ENCODE measurements around the gene FOXE1. TPM values are rescaled to one million over a fixed set of nuclear protein-coding genes. Genes with fewer than 3 reads are reported as not detected.

Gene FOXE1
- polyA plus RNA-seq, 5 donors, result not detected

DNA sequence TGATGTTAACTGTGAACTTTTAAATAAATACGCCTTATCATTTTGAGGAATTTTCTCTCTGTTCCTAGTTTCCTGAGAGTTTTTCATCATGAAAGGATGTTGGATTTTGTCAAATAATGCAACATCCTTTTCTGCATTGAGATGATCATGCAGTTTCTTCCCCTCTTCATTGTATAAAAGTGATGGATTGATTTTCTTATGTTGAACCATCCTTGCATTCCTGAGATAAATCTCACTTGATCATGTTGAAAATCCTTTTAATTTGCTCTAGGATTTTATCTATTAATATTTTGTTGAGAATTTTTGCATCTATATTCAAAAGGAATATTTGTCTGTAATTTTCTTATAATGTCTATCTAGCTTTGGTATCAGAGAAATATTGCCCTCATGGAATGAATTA is 13.3 kb downstream of the FOXE1 start:
- DNase-seq, result no peak

DNA sequence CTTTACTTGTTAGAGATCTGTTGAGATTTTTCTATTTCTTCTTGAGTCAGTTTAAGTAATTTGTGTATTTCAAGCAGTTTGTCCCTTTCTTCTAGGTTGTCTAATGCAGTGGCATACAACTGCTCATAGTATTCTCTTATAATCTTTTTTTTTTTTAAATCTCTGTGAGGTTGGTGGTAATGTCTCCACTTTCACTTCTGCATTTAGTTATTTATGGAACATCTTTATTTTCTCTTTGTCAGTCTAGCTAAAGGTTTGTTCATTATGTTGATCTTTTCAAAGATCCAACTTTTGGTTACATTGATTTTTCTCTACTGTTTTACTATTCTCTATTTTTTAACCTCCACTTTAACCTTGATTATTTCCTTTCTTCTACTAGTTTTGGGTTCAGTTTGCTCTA is 13.8 kb downstream of the FOXE1 start:
- DNase-seq, result no peak

DNA sequence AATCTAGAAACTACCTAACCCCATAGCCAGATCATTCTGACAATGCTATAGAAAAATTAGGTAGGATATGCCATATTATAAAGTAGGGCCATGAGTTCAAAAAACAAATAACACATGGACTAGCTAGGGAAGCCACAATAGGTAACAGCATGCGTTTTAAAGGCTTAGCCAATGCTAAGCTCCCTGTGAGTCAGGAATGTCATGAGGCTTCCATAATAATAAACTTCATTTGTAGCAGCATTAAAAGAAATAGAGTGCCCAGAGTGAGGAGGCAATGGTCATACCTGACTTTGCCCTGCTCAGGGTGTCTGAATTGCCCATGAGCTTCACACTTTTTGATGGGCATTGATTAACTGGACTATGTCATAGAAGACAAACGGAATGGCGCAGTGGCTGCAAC is 15.8 kb downstream of the FOXE1 start:
- no peak for DNase-seq

DNA sequence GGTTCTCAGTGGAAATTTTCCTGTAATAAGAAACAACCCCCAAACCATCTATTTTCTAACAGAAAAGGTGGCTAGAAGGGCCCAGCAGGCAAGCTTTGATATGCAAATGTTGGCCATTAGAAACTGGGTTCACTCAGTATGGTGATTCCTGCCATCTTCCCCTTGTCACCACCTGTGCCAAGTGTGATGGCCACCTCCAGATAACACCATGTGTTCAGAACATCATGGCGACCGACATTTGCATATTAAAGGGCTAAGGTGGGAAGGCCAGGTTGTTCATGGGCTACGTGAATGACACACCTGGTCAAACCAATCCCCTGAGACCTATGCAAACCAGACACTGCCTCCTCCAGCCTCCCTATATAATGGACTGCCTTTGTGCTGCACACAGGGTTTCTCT is 20.4 kb downstream of the FOXE1 start:
- no peak for DNase-seq

DNA sequence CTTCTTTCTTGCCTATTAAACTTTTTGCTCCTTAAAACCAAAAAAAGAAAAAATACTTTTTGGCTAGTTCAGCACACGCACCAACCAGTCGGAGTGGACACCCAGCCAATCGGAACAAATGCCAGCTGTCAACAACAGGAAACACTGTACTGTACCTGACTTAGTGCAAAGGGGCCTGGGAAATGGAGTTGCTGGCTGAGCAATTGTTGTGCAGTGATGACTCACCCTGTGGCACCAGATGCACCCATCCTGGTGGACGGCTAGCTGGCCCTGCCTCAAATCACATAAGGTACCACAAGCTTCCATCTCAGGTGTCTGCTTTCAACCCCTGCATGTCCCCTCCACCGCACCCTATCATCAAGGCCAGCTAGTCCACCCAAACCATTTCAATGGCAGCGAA is 20.9 kb downstream of the FOXE1 start:
- no peak for DNase-seq

DNA sequence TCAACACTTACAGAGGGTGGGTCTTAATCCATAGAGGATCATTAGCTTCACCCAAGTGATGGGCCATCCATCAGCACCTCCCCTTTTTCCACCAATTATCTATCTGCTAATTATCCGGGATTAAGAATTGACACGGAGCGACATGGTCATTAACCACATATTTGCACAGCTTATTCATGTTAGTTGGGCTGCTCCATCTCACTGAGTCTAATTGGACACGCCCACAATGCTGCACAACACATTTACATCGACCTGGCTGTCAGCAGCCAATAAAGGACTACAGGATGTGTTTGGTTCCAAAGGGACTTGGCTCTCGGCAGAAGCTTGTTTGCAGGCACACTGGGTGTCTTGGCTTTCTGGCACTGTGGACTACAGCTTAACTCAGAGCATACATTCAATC is 21.6 kb downstream of the FOXE1 start:
- DNase-seq, result no peak

DNA sequence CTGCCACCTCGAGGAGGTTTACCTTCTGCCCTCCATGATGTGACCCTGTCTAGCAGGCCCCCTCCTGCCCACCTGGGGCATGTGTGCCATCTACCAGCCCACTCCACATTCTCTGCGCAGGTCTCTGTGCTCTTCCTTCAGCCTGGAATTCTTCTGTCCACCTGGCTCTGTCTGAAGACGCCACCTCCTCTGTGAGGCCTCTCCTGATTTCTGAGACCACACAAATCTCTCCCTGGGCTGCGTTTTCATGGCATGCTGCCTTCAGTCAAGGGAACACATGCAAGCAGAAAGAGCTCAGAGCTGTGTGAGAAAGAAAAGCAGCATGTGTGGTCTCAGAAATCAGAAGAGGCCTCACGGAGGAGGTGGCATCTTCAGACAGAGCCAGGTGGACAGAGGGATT is 22.1 kb downstream of the FOXE1 start:
- DNase-seq, result no peak

DNA sequence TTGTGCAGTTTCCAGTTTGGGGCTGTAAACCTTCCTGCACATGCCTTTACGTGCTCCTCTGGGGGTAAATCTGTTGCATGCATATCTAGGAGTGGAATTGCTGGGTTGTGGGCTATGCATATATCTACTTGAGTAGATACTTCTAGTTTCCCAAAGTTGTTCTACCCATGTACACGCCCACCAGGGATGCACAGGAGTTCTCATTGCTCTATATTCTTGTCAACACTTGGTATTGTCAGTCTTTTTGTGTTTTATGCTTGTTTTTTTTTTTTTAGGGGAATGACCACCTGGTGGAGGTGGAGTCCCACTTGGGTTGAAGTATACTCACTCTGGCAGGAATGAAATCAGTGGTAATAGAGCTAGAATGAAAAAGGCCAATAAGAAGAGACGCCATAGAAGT is 23.0 kb downstream of the FOXE1 start:
- no peak for DNase-seq

DNA sequence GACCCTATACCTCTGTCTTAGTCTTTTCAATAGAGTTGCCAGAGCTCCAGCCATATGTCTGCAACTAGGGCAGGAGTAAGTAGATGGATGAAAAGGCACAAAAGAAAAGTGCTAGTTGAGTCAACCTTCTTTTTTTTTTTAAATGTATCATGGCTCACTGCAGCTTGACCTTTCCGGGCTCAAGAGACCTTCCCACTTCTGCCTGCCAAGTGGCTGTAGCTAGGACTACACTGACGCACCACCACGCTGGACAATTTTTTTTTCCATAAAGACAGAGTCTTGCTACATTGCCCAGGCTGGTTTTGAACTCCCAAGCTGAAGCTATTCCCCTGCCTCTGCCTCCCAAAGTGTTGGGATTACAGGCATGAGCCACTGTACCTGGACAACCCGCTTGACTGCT is 27.3 kb downstream of the FOXE1 start:
- DNase-seq, result no peak

DNA sequence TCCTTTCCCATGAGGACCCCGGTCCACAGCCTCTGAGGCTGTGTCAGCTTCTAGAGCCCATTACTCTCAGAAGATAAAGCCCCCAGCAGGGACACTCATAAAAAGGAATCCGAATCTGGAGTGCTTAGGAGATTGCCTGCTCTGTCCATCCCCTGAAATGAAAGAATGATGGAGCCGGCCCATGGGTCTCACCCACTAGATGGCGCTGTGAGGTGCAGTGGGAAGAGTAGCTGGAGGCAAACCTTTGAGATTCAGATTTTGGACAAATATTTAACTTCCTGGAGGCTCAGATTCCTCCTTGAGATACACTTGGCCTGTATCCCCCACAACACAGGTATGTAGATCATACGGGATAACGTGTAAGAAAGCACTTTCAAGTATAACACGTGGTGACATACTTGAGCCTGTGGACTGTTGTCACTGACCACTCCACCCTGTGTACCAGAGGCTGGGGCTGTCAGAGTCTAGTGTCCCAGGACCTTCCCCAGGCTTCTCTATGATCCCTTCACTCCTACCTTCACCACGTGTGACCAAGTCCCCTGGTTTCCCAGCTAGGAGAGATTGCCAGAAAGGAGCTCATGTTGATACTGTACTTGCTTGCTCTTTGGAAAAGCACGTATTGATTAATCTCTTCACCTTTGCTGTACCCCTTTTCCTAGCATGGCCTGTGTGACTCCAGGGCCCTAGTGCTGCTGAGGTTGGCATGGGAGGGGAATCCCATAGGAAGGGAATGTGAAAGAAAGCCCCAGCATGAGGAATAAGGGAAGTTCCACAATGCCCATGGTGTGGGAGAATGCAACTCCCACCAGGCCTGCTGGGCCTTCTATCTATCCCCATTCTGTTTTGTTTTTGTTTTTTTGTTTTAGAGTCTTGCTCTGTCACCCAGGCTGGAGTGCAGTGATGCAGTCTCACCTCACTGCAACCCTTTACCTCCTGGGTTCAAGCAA is 37.2 kb downstream of the FOXE1 start:
- DNase-seq, result no peak

DNA sequence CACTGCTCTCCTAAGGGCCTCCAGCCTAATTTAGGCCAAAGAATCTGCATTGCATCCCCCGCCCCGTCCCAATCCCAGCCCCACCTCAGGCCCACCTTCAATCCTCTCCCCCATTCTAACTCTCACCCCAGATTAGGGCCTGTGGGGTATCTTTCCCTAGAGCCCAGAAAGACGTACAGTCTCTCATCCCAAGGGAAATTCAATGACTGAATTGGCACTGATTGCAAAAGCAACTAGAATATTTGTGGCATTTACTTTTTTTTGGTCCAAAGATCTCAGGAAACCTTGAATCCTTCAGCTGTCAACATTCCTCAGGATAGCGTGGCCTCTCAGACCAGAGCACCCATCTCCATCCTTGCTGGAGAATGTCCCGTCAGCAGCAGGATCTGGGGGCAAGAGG is 38.7 kb downstream of the FOXE1 start:
- DNase-seq, result no peak

DNA sequence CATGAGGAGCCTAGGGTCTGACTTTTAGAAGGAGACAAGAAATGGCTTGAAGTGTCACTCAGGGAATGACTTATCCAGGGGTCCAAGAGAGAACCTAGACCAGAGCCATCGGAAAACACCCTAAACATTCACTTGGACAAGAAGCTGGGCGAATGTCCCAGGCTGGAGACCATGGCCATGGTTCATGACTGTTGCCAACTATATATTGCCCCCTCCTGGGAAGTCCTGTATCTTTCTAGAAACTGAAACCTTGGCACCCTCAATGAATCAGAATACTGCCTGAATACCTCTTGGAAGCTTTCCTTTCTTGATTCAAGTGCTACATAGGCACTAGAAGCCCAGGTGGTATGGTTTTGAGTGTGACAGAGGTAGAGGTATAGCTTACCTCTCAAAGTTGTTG is 39.4 kb downstream of the FOXE1 start:
- no peak for DNase-seq

DNA sequence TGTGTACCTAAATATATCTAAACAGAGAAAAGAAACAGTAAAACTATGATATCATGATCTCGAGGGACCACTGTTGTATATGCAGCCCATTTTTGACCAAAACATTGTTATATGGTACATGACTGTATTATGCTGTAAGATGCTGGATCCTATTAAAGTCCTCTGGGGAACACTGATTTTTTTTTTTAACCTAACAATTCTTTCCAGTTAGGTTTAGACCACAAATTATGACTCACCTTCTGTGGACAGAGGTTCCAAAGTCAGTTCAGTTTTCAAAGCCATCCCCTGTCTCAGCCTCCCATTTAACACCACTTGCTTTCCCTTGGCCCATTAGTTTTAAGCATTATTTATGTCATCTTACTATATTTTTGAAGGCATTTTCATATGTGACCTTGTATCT is 42.2 kb downstream of the FOXE1 start:
- no peak for DNase-seq

DNA sequence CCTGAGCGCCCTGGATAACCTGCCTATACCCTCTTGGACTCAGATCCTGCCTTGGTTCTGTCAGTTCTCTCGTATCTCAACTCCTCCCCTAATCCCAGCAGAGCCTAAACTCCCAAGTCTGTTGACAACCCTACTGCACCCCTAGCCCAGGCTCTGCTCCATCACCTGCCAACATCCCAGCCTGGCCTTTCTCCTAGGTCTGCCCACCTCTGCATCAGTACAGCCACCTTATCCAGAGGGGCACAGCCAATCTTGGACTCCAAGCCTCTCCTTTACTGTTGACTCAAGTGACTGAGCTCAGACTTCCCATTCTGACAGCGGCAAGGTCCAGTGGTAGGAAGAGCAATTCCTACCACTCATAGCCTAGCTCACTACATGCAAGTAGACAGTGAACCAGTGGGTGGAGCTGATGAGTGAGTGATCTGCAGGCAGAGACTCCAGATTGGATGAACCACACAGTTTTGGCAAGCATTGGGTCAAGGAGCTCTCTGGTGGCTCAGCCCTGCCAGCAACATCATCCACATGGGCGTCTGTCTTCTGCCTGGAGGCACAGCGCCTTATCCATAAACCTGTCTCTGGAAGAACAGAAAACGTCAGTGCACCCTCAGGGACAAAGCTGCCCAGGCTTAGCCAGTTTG is 42.8 kb downstream of the FOXE1 start:
- DNase-seq, result no peak

DNA sequence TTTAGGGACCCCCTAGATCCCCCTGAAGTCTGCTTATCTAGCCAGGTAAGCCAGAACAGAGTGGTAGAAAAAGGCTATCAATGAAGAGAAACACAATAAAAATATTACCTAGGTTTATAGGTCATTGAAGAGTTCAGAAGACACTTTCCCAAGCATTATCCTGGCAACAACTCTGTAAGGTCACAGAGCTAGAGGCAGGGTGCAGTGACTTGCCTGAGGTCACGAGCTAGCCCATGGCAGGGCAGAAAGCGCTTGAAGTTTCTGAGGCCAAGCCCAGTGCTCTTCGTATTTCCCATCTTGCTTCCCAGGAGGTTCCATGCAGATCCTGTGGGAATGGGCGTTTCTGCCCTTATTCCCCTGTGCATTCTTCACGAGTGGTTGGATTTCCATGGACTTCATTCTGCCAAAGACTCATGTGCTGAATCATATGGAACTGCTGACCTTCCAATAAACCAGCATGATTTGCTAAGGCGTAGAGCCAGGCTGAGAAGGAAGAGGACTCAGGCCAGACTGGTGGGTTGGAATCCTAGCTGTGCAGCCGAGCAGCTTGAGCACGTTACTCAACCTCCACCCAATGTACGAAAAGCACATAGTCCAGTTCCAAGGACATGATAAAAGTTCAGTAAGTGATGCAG is 47.2 kb downstream of the FOXE1 start:
- DNase-seq, result no peak

DNA sequence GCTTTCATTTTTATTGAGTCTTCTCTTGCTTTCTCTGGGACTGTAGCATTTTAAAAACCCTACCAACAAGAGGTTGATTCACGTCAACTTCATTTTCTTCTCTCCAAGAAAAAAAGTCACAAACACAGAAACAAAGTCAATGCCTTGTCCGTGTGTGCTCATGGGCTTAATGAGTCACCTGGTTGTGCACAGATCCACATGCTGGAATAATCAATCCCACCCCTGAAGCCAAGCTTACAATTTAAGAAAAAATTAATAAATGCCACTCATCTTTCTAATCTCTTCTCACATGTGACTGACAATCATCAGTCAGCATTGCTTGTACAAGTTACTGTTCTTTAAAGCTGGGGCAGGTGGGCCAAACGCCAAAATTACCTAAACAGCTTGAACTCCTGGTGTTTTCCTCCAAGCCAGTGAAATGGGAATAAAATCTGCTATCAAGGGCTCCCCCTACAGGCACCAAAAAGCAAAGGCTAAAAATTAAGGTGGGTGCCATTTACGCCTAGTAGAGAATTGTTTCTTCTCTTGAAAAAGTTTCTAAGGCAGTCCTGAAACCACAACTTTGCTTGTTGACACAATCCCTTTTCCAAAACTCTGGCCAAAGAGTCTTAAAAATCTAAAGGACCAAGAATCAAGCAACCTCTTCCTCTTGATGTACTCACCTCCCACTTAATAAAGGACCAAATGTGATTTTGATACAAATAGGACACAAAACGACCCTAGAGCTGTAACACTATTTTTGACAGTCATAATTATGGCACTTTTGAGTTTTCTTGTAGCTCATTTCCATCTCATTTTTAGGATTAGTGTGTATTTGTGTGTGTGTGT is 47.9 kb downstream of the FOXE1 start:
- DNase-seq, result no peak

DNA sequence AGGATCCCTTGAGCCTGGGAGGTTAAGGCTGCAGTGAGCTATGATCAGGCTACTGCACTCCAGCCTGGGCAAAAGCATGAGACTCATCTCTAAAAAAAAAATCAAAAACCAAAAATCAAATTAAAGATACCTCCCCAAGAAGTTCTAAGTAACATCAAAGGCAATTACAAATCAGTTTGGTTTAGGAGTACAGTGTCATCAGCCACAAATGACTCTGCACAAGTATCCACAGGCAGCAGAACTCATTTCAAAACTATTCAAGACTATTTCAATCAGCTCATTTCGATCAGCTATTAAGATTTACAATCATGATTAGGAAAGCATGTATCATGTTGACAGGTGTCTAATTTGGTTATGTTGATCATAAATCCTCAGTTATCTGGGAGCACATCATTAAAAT is 50.2 kb downstream of the FOXE1 start:
- no peak for DNase-seq

DNA sequence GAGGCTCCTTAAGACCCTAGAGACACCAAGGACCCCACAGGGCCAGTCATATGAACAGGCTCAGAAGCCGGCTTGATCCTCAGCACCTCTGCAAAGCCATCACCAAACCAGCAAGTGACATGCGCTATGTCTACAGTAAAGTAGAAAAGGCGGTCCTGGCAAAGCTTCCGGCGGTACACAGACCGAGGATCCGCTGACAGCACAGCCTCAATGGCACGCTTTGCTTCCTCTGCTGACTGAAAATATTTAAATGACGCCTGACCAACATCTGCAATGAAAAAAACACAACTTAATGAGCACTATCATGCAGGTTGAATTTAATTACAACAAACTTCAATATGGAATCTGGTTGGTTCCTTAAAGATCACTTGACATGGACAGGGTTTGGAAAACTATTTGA is 51.7 kb downstream of the FOXE1 start:
- no peak for DNase-seq

DNA sequence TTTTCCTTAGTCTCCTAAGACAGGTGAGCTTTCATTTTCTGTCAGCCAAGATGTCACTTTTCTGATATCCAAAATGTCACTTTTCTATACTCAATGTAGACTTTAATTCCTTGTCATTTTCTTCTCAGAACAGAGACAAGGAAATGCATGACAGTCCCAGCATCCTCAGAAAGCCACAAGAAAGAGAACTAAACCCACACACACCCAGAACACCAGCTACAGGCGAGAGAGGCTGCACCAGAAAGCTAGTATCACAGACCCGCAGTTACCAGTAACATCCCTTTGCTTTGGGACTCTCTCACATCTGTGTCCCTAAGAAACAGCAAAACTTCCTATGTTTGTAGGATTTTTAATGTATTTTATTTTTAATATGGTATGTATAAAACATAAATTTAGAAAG is 52.2 kb downstream of the FOXE1 start:
- DNase-seq, result no peak
